Activated CD4-positive, CD25-positive, alpha-beta regulatory T cell treated with anti-CD3 and anti-CD28 coated beads, Interleukin-2, amount 50 U/mL, for 24 hours (primary cell): ENCODE data around the gene MUCL3.
"Not testable (repeated sequence)": the region's sequence is repeated elsewhere in the genome, so short reads cannot be mapped to it uniquely, and the experiment has no call there.

Experiments
- ATAC-seq, 2 donors: fragments of 150-1000 bp; cut with Tn5 transposase; one replicate each; pipeline ENCODE4 v1.10.0; 2021; ENCODE audit warnings: mild to moderate bottlenecking in 1 of 2, moderate library complexity in 1 of 2

The MUCL3 gene

GRCh38 chr6:30912746-30913520 lies 27.8 kb upstream of the MUCL3 start:
- no peak for ATAC-seq

DNA sequence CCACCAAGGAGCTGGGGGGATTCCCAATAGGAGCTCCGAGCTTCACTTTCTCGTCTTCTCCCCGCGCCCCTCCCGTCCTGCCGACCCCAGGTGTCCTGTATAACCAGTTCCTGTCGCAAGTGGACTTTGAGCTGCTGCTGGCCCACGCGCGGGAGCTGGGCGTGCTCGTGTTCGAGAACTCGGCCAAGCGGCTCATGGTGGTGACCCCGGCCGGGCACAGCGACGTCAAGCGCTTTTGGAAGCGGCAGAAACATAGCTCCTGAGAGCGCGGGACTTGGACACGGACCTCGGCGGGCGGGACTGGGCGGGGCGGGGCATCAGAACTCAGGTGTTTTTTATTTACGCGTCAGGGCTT lies 27.1 kb upstream of the MUCL3 start:
- ATAC-seq: no peak

- ATAC-seq: peak; percentile 96
Observed at GRCh38 chr6:30914076-30914853, 26.5 kb upstream of the MUCL3 start, which contains the start of gene VARS2. TSS of gene VARS2 (plus strand) at chr6:30914238. CDS start at chr6:30914837, 599 bp downstream.

- no peak for ATAC-seq
Observed at GRCh38 chr6:30914854-30915590, 25.8 kb upstream of the MUCL3 start.

DNA sequence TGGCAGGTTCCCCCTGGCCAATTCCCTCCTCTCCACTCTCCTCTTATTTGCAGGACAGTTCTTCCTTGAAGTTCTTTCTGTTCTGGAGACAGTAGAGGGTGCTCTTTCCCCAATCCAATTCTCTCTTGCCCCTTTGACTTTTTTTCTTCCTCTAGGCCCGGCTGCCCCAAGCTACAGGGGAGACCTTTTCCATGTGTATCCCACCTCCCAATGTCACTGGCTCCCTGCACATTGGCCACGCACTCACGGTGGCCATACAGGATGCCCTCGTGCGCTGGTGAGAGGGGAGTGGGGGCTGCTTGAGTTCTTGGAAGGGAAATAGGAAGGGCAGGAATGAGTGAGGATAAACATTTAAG lies 25.2 kb upstream of the MUCL3 start:
- ATAC-seq: no peak

DNA sequence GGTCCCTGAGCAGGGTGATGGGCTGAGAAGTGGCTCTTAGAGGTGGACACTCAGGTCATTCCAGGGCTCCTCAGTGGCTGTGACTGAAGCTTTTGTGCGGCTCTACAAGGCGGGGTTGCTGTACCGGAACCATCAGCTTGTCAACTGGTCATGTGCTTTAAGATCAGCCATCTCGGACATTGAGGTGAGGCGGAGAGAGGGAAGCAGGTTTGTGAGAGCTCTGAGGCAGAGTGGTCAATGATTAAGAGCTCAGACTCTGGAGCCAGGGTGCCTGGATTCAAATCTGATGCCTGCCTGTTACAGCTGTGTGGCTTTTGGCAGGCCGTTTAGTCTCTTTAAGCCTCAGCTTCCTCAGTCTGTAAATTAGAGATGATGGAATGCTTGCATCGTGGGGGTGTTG lies 23.7 kb upstream of the MUCL3 start:
- no peak for ATAC-seq

- no peak for ATAC-seq
Observed at GRCh38 chr6:30917487-30917886, 23.3 kb upstream of the MUCL3 start.

DNA sequence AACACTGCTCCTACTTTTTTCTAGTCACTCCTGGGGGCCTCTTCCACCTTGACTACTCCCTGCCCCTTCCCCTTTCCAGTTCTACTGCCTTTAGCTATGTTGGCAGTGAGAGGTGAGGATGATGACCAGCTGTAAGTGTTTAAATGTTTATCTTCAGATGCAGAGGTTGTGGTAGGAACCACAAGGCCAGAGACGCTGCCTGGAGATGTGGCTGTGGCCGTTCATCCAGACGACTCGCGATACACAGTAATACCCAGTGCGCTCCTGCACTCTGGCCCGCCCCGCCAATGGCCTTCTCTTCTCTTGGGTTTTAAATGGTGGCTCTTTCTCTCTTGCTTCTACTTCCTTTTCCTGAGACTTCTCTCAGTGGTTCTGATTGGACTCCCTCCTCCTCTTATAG lies 22.1 kb upstream of the MUCL3 start:
- ATAC-seq: no peak

GRCh38 chr6:30922447-30922852 lies 18.3 kb upstream of the MUCL3 start:
- ATAC-seq: no peak

DNA sequence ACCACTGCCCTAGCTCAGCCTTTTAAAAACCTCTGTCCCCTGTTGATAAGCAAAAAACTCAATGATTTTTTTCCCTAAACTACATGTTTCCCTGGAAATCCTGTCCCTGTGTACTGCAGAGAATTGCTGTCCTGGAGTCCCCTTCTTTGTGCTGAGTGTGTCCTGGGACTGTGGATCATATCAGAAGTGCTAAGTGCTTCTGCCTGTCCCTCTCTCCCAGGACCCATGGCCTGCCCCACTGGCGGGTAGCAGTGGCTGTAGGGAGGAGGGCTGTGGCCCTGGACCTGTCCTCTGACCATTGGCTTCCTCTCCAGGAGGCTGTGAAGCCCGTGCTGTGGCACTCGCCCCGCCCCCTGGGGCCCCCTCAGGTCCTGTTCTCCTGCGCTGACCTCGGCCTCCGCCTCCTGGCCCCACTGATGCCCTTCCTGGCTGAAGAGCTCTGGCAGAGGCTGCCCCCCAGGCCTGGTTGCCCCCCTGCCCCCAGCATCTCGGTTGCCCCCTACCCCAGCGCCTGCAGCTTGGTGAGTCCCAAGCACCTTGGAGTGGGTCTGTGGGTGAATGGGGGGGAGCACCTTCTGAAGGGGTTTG lies 16.6 kb upstream of the MUCL3 start:
- ATAC-seq: not testable (repeated sequence)

GRCh38 chr6:30926644-30927043 lies 14.1 kb upstream of the MUCL3 start:
- ATAC-seq: no peak

DNA sequence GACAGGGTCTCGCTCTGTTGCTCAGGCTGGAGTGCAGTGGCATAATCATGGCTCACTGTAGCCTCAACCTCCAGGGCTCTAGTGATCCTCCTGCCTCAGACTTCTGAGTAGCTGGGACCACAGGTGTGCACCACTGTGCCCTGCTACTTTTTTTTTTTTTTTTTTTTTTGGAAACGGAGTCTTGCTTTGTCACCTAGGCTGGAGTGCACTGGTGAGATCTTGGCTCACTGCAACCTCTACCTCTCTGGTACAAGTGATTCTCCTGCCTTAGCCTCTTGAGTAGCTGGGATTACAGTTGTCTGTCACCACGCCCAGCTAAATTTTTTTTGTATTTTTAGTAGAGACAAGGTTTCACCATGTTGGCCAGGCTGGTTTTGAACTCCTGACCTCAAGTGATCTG lies 13.7 kb upstream of the MUCL3 start:
- ATAC-seq: not testable (repeated sequence)

DNA sequence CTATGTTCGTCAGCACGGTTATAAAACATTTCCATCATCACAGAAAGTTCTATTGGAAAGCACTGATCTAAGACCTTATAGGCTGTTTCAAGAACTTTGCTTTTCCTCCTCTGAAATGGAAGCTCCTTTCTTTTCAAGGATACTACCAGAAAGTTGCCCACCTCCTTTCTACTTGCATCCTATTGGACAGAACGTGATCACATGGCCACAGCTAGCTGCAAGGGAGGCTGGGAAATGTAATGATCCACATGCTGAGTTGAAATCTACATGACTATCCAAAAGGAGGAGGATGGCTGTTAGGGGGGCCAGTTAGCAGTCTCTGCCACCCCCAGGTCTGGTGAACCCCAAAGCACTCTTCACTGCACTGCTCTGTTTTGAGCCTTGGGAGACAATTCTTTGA lies 12.1 kb upstream of the MUCL3 start:
- no peak for ATAC-seq

DNA sequence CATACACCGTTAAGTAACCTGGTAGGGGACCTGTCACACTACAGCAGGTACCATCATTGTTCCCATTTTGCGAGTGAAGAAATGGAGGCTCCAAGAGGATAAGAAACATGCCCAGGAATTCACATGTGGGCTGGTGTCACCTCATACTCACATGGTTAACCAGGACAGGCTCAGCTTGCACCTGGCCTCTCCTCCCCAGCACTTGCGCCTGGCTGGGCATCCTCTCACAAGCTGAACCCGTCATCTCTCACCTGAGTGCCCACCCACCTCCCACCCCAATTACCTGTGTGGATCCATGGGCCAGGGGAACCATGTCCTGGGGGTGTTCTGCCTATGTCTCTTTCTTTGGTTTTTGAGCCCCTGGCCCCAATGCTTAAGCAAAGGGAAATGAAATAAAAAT lies 10.3 kb upstream of the MUCL3 start:
- no peak for ATAC-seq

GRCh38 chr6:30931272-30931671 lies 9.5 kb upstream of the MUCL3 start:
- no peak for ATAC-seq

- ATAC-seq: no peak
Observed at GRCh38 chr6:30931969-30932645, 8.7 kb upstream of the MUCL3 start, which contains the start of gene SFTA2. TSS of gene SFTA2 (minus strand) at chr6:30932170. CDS start at chr6:30932096, 74 bp downstream.

DNA sequence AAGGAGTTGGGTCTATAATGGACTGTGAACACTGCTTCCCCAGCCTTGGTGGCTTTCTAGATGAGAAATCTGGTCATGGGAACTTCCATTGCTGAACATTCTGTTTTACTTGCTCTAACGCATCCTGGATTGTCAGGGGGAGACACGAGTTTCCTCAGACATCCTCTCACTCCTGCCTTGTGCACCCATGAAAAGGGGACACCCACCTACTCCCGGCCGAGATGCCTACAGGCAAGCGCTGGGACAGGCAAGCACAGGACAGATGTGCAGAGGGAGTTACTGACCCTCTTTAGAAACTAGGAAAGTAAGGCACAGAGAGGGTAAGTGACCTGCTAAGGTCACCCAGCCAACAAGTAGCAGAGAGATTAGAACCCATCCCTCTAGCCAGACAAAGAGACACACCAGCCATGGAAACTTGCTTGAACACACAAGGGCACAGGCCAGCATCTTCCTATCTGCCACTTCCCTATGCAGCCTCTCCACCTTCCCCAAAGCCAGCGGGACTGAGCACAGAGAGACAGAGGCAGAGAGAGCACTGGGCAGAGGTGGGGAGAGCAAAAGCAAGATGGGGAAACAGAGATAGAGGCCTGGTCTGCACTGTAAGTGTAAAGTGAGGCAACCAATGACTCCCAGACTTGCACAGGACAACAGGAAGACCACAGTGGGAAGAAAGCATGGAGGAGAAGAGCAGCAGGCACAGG lies 8.0 kb upstream of the MUCL3 start:
- ATAC-seq: no peak

- no peak for ATAC-seq
Observed at GRCh38 chr6:30935018-30935417, 5.8 kb upstream of the MUCL3 start.

- no peak for ATAC-seq
Observed at GRCh38 chr6:30937265-30937664, 3.5 kb upstream of the MUCL3 start.

DNA sequence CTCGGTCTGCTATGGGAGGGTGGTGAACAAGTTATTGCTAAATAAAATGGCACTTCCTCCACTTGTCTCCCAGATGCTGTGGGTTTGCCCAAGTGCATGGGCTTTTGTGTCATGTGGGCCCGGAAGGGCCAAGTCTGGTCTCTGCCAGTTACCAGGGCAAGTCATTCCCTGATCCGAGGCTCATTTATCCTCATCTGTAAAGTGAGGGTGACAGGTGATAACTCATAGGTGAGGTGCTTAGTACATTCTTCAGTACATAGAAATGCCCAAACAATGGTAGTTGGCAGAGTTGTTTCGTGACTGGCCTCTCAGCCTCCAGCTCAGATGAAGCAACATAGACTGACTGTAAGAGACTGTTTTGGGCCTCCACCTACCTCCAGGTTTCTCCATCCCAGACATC lies 2.0 kb upstream of the MUCL3 start:
- ATAC-seq: no peak

- no peak for ATAC-seq
Observed at GRCh38 chr6:30939473-30939872, 1.3 kb upstream of the MUCL3 start.
